ENCODE data around the gene RAB6D.
"Not testable (repeated sequence)": the region's sequence is repeated elsewhere in the genome, so short reads cannot be mapped to it uniquely, and the experiment has no call there.

RAB6D gene

DNA sequence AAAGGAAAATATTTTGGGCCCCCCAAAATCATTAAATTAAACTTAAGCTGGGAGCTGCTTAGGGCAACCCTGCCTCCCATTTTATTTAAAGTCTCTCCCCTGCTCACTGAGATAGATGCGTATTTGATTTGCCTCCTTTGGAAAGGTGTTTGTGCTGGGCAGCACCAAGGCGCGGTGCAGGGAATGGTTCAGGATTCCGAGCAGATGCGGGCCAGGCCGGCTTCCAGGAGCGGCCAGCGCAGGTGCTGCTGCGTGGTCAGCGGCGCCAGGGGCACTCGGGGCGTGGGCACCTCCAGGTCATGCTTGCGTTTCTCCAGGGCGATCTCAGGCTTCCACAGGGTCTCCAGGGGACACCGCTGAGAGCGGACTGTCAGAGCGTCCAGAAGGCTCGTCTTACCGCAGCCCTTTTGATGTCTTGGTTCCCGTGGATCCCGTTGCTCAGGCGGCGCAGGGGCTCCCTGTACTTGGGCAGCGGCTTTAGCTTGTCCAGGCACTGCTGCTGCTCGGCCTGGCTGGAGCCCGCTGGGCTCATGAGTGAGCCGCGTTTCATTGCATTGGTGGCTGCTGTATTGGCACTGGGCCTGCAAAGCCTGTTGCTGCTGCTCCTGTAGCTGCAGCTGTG is 31.2 kb upstream of the RAB6D start:
- H3K36me3 ChIP-seq (ENCODE audit: control insufficient read depth, insufficient read depth, low read length); H3K27me3 ChIP-seq (replicated peaks; ENCODE audit: control insufficient read depth, insufficient read depth, low read length, poor library complexity, severe bottlenecking); H3K4me1 ChIP-seq (ENCODE audit: control insufficient read depth, insufficient read depth, low read length, poor library complexity, severe bottlenecking); DNase-seq; H3K9me3 ChIP-seq (ENCODE audit: control insufficient read depth, low read length); H3K27ac ChIP-seq (ENCODE audit: insufficient read depth, low read length, poor library complexity, severe bottlenecking); H3K4me3 ChIP-seq (ENCODE audit: insufficient read depth, low read depth, low read length, poor library complexity, severe bottlenecking): not testable (repeated sequence)

DNA sequence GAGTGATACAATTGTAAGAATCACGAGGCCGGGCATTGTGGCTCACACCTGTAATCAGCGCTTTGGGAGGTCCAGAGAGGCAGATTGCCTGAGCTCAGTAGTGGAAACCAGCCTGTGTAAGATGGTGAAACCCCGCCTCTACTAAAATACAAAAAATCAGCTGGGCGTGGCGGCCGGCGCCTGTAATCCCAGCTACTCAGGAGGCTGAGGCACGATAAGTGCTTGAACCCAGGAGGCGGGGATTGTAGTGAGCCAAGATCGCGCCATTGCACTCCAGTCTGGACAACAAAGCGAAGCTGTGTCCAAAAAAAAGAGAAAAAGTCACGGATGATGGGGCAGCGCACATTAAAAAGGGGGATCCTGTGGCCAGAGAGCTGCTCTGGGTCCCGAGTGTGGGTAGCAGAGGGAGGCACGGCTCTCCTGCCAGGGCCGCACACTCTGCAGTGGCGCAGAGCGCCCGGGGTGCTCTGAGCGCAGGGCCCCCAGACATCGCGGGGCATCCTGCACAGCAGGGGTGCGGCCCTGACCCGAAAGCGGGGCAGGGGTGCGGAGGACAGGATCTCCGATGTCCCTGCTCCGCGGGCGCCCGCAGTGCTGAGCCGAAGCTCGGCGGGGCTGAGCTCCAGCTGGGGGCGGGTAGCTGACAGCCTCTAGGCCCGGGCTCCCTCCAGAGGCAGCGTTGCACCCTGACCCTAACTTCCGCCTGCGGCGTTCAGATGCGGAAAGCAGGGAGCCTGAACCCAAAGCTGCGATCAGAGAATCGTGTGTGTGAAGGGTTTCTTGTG is 30.4 kb upstream of the RAB6D start:
- no peaks in the 10 kb centered on the region for H3K4me1 ChIP-seq (ENCODE audit: control insufficient read depth, insufficient read depth, low read length, poor library complexity, severe bottlenecking)
- no peaks in the 10 kb centered on the region for H3K9me3 ChIP-seq (ENCODE audit: control insufficient read depth, low read length)
- no peaks in the 10 kb centered on the region for H3K27me3 ChIP-seq (replicated peaks; ENCODE audit: control insufficient read depth, insufficient read depth, low read length, poor library complexity, severe bottlenecking)
- no peak overlapping the region for H3K27ac ChIP-seq (ENCODE audit: insufficient read depth, low read length, poor library complexity, severe bottlenecking)
- no peaks in the 10 kb centered on the region for H3K36me3 ChIP-seq (ENCODE audit: control insufficient read depth, insufficient read depth, low read length)
- H3K4me3 ChIP-seq (ENCODE audit: insufficient read depth, low read depth, low read length, poor library complexity, severe bottlenecking): no peak overlapping the region
- no peak for DNase-seq

DNA sequence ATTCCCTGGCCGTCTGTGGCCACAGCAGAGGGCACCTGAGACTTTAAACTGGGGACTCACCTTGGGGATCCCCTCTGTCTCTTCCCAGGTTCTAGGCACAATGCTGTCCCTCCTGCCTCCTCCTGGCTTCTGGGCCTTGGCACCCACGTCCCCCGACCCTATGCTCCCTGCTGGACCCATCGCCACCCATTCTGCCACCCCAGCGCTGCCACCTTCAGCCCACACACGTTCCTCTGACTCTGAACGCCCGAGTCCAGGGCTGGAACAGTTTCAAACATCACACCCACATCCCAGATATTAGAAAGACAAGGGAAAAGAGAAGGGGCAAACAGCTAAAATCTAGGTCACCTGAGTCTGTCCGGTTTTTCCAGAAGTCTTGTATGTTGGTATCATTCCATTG is 28.0 kb upstream of the RAB6D start:
- H3K36me3 ChIP-seq (ENCODE audit: control insufficient read depth, insufficient read depth, low read length); H3K9me3 ChIP-seq (ENCODE audit: control insufficient read depth, low read length); H3K4me1 ChIP-seq (ENCODE audit: control insufficient read depth, insufficient read depth, low read length, poor library complexity, severe bottlenecking): not testable (repeated sequence)

DNA sequence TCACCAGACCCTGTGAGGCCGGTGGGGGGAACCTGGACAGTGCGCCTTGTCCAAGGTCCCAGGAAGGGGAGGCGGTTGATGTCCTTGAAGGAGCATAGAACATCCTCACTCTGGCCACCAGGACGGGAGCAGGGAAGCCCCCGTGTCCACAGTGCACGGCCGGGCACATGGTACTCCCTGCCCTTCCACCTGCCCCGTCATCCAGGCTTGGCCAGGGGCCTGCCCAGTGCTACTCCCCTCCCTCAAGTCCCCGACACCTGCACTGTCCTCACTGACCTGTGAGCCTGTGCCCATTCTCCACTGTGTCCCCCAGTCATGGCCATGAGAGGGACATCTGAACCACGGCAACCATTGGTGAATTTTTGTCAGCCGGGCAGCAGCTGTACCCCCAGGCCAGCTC is 27.5 kb upstream of the RAB6D start:
- H3K4me1 ChIP-seq (ENCODE audit: control insufficient read depth, insufficient read depth, low read length, poor library complexity, severe bottlenecking); DNase-seq: not testable (repeated sequence)

More for the DNA sequence above, 28.0 kb upstream of the RAB6D start:
- DNase-seq; H3K27ac ChIP-seq (ENCODE audit: insufficient read depth, low read length, poor library complexity, severe bottlenecking); H3K27me3 ChIP-seq (replicated peaks; ENCODE audit: control insufficient read depth, insufficient read depth, low read length, poor library complexity, severe bottlenecking); H3K4me3 ChIP-seq (ENCODE audit: insufficient read depth, low read depth, low read length, poor library complexity, severe bottlenecking): not testable (repeated sequence)

DNA sequence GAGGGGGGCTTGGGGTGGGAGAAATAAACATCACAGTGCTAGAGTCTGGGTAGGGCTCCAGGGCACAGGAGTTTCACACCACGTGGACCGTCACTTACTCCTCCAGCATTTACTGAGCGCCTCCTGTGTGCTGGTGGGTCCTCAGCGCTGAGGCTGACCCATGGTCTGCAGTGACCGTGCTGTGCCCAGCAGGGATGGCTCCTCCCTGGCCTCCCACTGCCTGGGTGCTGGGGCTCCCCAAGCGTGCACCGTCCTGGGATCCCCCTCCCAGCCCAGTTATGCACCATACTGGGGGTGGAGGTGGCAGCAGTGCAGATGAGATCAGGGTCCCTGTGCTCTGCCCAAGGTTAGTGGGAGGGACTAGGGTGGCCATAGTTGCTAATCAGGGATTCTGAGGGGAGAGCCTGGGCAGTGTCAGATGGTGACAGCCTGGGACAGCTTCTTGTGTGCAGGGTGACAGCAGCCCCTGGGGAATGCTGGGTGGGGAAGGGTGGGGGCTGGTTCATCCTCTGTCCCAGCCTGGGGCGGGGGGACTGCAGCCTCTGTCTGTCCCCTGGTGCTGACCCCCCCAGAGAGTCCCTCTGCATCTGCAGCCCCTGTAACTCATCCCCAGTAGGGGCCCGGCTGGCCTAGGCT is 26.6 kb upstream of the RAB6D start:
- not testable (repeated sequence) for H3K36me3 ChIP-seq (ENCODE audit: control insufficient read depth, insufficient read depth, low read length); H3K27me3 ChIP-seq (replicated peaks; ENCODE audit: control insufficient read depth, insufficient read depth, low read length, poor library complexity, severe bottlenecking); H3K9me3 ChIP-seq (ENCODE audit: control insufficient read depth, low read length); H3K4me1 ChIP-seq (ENCODE audit: control insufficient read depth, insufficient read depth, low read length, poor library complexity, severe bottlenecking); H3K27ac ChIP-seq (ENCODE audit: insufficient read depth, low read length, poor library complexity, severe bottlenecking); H3K4me3 ChIP-seq (ENCODE audit: insufficient read depth, low read depth, low read length, poor library complexity, severe bottlenecking); DNase-seq

More for the DNA sequence above, 27.5 kb upstream of the RAB6D start:
- H3K36me3 ChIP-seq (ENCODE audit: control insufficient read depth, insufficient read depth, low read length); H3K27ac ChIP-seq (ENCODE audit: insufficient read depth, low read length, poor library complexity, severe bottlenecking); H3K9me3 ChIP-seq (ENCODE audit: control insufficient read depth, low read length); H3K27me3 ChIP-seq (replicated peaks; ENCODE audit: control insufficient read depth, insufficient read depth, low read length, poor library complexity, severe bottlenecking); H3K4me3 ChIP-seq (ENCODE audit: insufficient read depth, low read depth, low read length, poor library complexity, severe bottlenecking): not testable (repeated sequence)

DNA sequence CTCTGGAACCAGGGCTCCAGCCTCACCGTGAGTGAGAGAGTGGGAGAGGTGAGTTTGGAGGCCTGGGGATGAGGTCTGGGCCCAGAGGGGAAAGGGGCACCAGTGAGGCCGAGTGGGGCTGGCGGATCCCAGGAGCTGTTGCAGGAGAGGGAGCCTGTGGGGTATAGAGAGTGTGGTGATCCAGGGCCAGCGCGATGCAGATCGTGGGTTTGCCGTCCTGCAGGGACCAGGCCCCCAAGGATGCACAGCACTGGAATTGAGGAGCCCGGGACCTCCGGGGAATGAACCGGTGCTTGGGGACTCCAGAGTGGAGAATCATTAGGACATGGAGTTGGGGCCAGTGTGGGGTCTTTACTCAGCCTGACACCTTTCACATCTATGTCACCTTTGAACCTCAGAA is 25.7 kb upstream of the RAB6D start:
- no peak for DNase-seq
- no peak overlapping the region for H3K4me3 ChIP-seq (ENCODE audit: insufficient read depth, low read depth, low read length, poor library complexity, severe bottlenecking)
- H3K9me3 ChIP-seq (ENCODE audit: control insufficient read depth, low read length): no peaks in the 10 kb centered on the region
- no peak overlapping the region for H3K27ac ChIP-seq (ENCODE audit: insufficient read depth, low read length, poor library complexity, severe bottlenecking)
- H3K27me3 ChIP-seq (replicated peaks; ENCODE audit: control insufficient read depth, insufficient read depth, low read length, poor library complexity, severe bottlenecking): no peaks in the 10 kb centered on the region
- no peaks in the 10 kb centered on the region for H3K36me3 ChIP-seq (ENCODE audit: control insufficient read depth, insufficient read depth, low read length)
- no peaks in the 10 kb centered on the region for H3K4me1 ChIP-seq (ENCODE audit: control insufficient read depth, insufficient read depth, low read length, poor library complexity, severe bottlenecking)

DNA sequence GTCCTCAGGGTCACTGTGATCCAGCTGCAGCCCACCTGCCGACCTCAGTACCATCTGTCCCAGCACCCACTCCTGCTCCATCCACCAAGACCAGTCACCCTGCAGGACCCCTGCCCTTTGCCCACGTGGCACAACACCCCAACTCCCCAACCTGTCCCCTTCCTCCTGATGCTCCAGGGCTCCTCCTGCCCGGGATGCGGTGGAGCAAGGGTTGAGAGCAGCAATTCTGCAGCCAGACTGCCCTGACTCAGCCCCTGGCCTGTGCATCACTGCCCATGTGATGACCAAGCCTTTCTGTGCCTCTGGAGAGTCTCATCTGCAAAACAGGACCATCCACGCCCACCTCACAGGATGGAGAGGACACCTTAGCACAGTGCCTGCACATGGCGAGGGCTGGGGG is 24.9 kb upstream of the RAB6D start:
- not testable (repeated sequence) for H3K4me1 ChIP-seq (ENCODE audit: control insufficient read depth, insufficient read depth, low read length, poor library complexity, severe bottlenecking); H3K36me3 ChIP-seq (ENCODE audit: control insufficient read depth, insufficient read depth, low read length); H3K27ac ChIP-seq (ENCODE audit: insufficient read depth, low read length, poor library complexity, severe bottlenecking); H3K4me3 ChIP-seq (ENCODE audit: insufficient read depth, low read depth, low read length, poor library complexity, severe bottlenecking); H3K9me3 ChIP-seq (ENCODE audit: control insufficient read depth, low read length); DNase-seq; H3K27me3 ChIP-seq (replicated peaks; ENCODE audit: control insufficient read depth, insufficient read depth, low read length, poor library complexity, severe bottlenecking)

DNA sequence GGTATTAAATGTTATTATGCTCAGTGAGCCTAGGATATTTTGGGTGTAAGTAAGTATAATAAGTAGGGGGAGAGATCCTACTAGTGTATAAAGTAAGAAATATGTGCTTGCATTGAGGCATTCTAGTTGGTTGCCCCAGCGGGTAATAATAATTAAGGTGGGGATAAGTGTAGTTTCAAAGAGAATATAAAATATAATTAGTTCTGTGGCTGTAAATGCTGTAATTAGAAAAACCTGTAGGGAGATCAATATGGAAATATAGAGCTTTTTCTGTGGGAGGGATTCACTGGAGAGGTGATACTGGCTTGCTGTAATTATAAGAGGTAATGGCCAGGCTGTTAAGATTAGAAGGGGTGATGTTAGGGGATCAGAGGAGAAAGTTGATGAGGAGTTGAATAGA is 9.1 kb upstream of the RAB6D start:
- DNase-seq; H3K4me1 ChIP-seq (ENCODE audit: control insufficient read depth, insufficient read depth, low read length, poor library complexity, severe bottlenecking); H3K36me3 ChIP-seq (ENCODE audit: control insufficient read depth, insufficient read depth, low read length); H3K27me3 ChIP-seq (replicated peaks; ENCODE audit: control insufficient read depth, insufficient read depth, low read length, poor library complexity, severe bottlenecking); H3K9me3 ChIP-seq (ENCODE audit: control insufficient read depth, low read length); H3K4me3 ChIP-seq (ENCODE audit: insufficient read depth, low read depth, low read length, poor library complexity, severe bottlenecking); H3K27ac ChIP-seq (ENCODE audit: insufficient read depth, low read length, poor library complexity, severe bottlenecking): not testable (repeated sequence)

DNA sequence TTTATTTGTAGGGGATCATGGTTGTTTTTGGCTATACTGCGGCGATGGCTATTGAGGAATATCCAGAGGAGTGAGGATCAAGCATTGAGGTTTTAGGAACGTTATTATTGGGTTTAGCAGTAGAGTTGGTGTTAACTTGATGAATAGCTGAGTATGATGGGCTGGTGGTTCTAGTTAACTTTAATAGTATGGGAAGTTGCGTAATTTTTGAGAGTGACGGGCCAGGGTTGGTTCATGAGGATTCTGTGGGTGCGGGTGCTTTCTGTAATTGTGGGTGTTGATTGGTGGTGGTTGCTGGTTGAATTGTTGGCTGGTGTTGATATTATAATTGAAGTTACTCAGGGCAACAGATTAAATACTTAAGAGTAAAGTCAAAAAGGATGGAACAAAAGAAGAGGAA is 6.0 kb upstream of the RAB6D start:
- Histone ChIP-seq H3K36me3 (ENCODE audit: control insufficient read depth, insufficient read depth, low read length) (no peaks in the 10 kb centered on the region), H3K4me3 (ENCODE audit: insufficient read depth, low read depth, low read length, poor library complexity, severe bottlenecking) (no peak overlapping the region), H3K9me3 (ENCODE audit: control insufficient read depth, low read length) (no peaks in the 10 kb centered on the region), H3K27ac (ENCODE audit: insufficient read depth, low read length, poor library complexity, severe bottlenecking) (no peak overlapping the region), H3K27me3 (replicated peaks; ENCODE audit: control insufficient read depth, insufficient read depth, low read length, poor library complexity, severe bottlenecking) (no peaks in the 10 kb centered on the region), H3K4me1 (ENCODE audit: control insufficient read depth, insufficient read depth, low read length, poor library complexity, severe bottlenecking) (no peaks in the 10 kb centered on the region)
- no peak for DNase-seq

DNA sequence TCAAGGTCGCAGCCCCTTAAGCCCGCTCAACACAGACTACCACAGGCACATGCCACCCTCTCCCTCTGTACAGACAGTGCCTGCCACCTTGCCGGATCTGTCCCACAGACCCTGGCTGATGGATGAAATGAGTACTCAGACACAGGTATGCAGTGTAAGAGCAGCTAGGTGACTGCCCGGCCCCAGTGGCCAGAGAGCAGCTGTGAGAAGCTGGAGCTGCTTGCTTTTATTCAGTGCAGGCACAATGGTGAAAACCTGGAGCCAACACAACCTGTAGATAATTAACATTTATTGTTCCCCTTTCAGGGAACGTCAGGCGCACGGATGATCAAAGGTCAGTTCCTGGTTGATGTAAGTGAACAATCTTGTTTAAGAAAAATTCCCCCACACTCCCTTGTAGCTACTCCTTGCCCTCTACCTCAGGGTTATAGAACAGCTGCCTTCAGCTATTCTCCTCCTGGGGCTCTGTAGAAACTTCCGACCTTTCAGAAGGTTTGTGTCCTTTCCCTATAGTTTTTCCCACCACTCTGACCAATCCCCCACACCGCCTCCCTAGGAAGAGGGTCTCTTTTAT is 4.6 kb upstream of the RAB6D start:
- not testable (repeated sequence) for H3K9me3 ChIP-seq (ENCODE audit: control insufficient read depth, low read length); H3K4me3 ChIP-seq (ENCODE audit: insufficient read depth, low read depth, low read length, poor library complexity, severe bottlenecking); DNase-seq; H3K27ac ChIP-seq (ENCODE audit: insufficient read depth, low read length, poor library complexity, severe bottlenecking); H3K4me1 ChIP-seq (ENCODE audit: control insufficient read depth, insufficient read depth, low read length, poor library complexity, severe bottlenecking); H3K36me3 ChIP-seq (ENCODE audit: control insufficient read depth, insufficient read depth, low read length); H3K27me3 ChIP-seq (replicated peaks; ENCODE audit: control insufficient read depth, insufficient read depth, low read length, poor library complexity, severe bottlenecking)

Data from effector memory CD4-positive, alpha-beta T cell (primary cell).